ENCODE results near the gene C1orf210. TPM values are rescaled to one million over a fixed set of nuclear protein-coding genes. Genes with fewer than 3 reads are reported as not detected.

The C1orf210 gene
- total RNA-seq, 1 experiment from 2014 or later: 7.6 TPM

DNA sequence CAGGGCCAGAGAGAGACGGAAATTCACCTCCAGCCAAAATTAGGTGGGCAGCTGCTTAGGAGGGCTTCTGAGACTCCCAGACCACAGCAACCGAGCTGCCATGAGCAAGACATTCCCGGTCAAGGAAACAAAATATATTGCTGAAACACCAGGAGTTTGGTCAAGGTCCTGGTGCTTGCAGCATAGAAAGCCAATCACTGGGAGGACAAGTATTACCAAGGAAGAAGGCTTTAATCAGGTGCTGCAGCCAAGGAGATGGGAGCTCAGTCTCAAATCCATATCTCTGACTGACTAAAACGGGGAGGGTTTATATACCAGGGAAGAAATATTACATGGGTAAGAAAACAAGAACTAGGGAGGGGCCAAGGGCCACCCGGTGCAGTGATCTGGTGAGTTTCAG is 34.4 kb downstream of the C1orf210 start (continued):
- TF ChIP-seq, protein P1, sequence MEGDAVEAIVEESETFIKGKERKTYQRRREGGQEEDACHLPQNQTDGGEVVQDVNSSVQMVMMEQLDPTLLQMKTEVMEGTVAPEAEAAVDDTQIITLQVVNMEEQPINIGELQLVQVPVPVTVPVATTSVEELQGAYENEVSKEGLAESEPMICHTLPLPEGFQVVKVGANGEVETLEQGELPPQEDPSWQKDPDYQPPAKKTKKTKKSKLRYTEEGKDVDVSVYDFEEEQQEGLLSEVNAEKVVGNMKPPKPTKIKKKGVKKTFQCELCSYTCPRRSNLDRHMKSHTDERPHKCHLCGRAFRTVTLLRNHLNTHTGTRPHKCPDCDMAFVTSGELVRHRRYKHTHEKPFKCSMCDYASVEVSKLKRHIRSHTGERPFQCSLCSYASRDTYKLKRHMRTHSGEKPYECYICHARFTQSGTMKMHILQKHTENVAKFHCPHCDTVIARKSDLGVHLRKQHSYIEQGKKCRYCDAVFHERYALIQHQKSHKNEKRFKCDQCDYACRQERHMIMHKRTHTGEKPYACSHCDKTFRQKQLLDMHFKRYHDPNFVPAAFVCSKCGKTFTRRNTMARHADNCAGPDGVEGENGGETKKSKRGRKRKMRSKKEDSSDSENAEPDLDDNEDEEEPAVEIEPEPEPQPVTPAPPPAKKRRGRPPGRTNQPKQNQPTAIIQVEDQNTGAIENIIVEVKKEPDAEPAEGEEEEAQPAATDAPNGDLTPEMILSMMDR (IDR thresholded peaks at IDR 0.05 in 2 of 3, conservative IDR thresholded peaks at IDR 0.05 in 1 of 3; ENCODE audit: borderline replicate concordance in 1 of 3, insufficient read depth in 1 of 3, low read depth in 2 of 3, low read length in 2 of 3): no peak
- TF ChIP-seq TCF7L2 (IDR thresholded peaks at IDR 0.05; ENCODE audit: borderline replicate concordance, extremely low read depth, insufficient read depth, insufficient read length) (no peak), SP1 (IDR thresholded peaks at IDR 0.05; ENCODE audit: low read depth) (no peak), RAD21 (IDR thresholded peaks at IDR 0.05; ENCODE audit: low read depth) (no peak)

DNA sequence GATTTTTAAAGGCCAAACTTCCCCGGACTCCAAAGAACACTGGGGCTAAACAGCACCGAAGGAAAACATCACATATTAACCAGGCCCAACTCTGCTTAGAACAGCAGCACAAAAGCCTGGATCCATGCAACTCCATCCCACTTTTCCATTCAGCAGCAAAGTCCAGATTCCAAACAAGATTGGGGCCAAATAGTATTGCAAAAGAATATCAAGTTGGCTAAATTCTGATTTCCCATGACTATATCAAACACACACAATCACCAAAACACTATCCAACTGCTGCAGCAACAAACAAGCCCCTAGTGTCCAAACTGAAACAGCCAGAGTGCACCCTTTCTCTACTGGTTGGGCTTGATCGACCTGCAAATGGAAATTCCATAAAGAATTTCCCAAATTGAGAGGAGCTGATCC is 35.0 kb downstream of the C1orf210 start:
- Histone ChIP-seq H3K27ac (ENCODE audit: low read depth, low read length) (no peak overlapping the region), H3K4me1 (ENCODE audit: control insufficient read depth in 1 of 2, insufficient read depth in 2 of 2, low read length in 2 of 2) (no peaks in the 10 kb centered on the region), H3K36me3 (ENCODE audit: control insufficient read depth in 1 of 2, insufficient read depth in 2 of 2, low read length in 2 of 2) (no peaks in the 10 kb centered on the region), H2AFZ (ENCODE audit: low read depth, low read length, poor library complexity, severe bottlenecking) (no peak overlapping the region), H3K27me3 (ENCODE audit: insufficient read depth, low read length) (no peaks in the 10 kb centered on the region), H3K9me2 (ENCODE audit: insufficient read depth) (no peaks in the 10 kb centered on the region), H3K79me2 (ENCODE audit: insufficient read depth, low read length) (no peaks in the 10 kb centered on the region), H3K4me3 (replicated peaks in 1 of 2; ENCODE audit: low read depth in 1 of 2, low read length in 2 of 2) (no peak overlapping the region), H3K4me2 (ENCODE audit: low read length) (no peak overlapping the region), H3K9me3 (ENCODE audit: control insufficient read depth in 1 of 2, insufficient read depth in 1 of 2, low read depth in 1 of 2, low read length in 2 of 2) (peaks cover 0 to 11% of the 10 kb centered on the region in 2 experiments; a peak in 1 of 4 replicates), H4K20me1 (ENCODE audit: insufficient read depth) (no peaks in the 10 kb centered on the region), H3K9ac (ENCODE audit: low read length) (no peak overlapping the region)
- ATAC-seq (no peak), DNase-seq (ENCODE audit: low read depth, low spot score) (no peak)
- ChIA-PET RAD21 (ENCODE audit: low non-redundant PET in 1 of 2, low total read pairs in 2 of 2, uncharacterized antibody in 2 of 2, unreplicated experiment in 2 of 2) (no interaction called here), CTCF (no interaction called here), POLR2A (no interaction called here)
- TF ChIP-seq, protein P2, sequence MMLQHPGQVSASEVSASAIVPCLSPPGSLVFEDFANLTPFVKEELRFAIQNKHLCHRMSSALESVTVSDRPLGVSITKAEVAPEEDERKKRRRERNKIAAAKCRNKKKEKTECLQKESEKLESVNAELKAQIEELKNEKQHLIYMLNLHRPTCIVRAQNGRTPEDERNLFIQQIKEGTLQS (IDR thresholded peaks at IDR 0.05): no peak
- no peak for TF ChIP-seq JUND (IDR thresholded peaks at IDR 0.05)
- TF ChIP-seq EZH2 (IDR thresholded peaks at IDR 0.05): no peak
- TF ChIP-seq ELF1 (IDR thresholded peaks at IDR 0.05; ENCODE audit: borderline replicate concordance, low read depth): no peak
- no peak for TF ChIP-seq CEBPB (IDR thresholded peaks at IDR 0.05; ENCODE audit: low read depth)
- TF ChIP-seq YY1 (IDR thresholded peaks at IDR 0.05; ENCODE audit: extremely low read depth, insufficient replicate concordance, low read depth, low read length): no peak
- TF ChIP-seq EGR1 (IDR thresholded peaks at IDR 0.05; ENCODE audit: low read depth): no peak
- TF ChIP-seq RAD21 (IDR thresholded peaks at IDR 0.05; ENCODE audit: low read depth): no peak
- no peak for TF ChIP-seq SRF (IDR thresholded peaks at IDR 0.05; ENCODE audit: low read depth)
- TF ChIP-seq, protein P3, sequence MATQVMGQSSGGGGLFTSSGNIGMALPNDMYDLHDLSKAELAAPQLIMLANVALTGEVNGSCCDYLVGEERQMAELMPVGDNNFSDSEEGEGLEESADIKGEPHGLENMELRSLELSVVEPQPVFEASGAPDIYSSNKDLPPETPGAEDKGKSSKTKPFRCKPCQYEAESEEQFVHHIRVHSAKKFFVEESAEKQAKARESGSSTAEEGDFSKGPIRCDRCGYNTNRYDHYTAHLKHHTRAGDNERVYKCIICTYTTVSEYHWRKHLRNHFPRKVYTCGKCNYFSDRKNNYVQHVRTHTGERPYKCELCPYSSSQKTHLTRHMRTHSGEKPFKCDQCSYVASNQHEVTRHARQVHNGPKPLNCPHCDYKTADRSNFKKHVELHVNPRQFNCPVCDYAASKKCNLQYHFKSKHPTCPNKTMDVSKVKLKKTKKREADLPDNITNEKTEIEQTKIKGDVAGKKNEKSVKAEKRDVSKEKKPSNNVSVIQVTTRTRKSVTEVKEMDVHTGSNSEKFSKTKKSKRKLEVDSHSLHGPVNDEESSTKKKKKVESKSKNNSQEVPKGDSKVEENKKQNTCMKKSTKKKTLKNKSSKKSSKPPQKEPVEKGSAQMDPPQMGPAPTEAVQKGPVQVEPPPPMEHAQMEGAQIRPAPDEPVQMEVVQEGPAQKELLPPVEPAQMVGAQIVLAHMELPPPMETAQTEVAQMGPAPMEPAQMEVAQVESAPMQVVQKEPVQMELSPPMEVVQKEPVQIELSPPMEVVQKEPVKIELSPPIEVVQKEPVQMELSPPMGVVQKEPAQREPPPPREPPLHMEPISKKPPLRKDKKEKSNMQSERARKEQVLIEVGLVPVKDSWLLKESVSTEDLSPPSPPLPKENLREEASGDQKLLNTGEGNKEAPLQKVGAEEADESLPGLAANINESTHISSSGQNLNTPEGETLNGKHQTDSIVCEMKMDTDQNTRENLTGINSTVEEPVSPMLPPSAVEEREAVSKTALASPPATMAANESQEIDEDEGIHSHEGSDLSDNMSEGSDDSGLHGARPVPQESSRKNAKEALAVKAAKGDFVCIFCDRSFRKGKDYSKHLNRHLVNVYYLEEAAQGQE (IDR thresholded peaks at IDR 0.05; ENCODE audit: low read depth): no peak
- no peak for TF ChIP-seq ZFX (IDR thresholded peaks at IDR 0.05)
- no peak for TF ChIP-seq FOSL1 (IDR thresholded peaks at IDR 0.05; ENCODE audit: low read depth)
- TF ChIP-seq EZH2phosphoT487 (IDR thresholded peaks at IDR 0.05; ENCODE audit: borderline replicate concordance): no peak
- intact Hi-C loops (cut with micrococcal nuclease): no loop called here
- no TSS peak for BruUV-seq (replicated peaks)
